ENCODE measurements around the gene RAD51C.

- TF ChIP-seq, protein P1, sequence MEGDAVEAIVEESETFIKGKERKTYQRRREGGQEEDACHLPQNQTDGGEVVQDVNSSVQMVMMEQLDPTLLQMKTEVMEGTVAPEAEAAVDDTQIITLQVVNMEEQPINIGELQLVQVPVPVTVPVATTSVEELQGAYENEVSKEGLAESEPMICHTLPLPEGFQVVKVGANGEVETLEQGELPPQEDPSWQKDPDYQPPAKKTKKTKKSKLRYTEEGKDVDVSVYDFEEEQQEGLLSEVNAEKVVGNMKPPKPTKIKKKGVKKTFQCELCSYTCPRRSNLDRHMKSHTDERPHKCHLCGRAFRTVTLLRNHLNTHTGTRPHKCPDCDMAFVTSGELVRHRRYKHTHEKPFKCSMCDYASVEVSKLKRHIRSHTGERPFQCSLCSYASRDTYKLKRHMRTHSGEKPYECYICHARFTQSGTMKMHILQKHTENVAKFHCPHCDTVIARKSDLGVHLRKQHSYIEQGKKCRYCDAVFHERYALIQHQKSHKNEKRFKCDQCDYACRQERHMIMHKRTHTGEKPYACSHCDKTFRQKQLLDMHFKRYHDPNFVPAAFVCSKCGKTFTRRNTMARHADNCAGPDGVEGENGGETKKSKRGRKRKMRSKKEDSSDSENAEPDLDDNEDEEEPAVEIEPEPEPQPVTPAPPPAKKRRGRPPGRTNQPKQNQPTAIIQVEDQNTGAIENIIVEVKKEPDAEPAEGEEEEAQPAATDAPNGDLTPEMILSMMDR (IDR thresholded peaks at IDR 0.05): no peak
- TF ChIP-seq ZFX (IDR thresholded peaks at IDR 0.05; ENCODE audit: borderline replicate concordance): no peak
These were observed 42.4 kb downstream of the RAD51C start for GRCh38 chr17:58734811-58735210.

Measured in 22Rv1 (cell line).